HL-60/S4 treated with phorbol 12-myristate 13-acetate at 8.2 ng/mL for 4 days and 3 days (cell line): Measurements from ENCODE around the gene USP31.

Experiments used
- in situ Hi-C: fragments of 300-500 bp; cut with MboI; formaldehyde crosslinking; loops from 2 replicates; pipeline ENCODE4 v1.15.0; 2022; ENCODE audit warnings: low sequenced_read_pairs

USP31 gene

GRCh38 chr16:23029733-23030420 lies 119.4 kb downstream of the USP31 start:
- in situ Hi-C loops = no loop called here

DNA sequence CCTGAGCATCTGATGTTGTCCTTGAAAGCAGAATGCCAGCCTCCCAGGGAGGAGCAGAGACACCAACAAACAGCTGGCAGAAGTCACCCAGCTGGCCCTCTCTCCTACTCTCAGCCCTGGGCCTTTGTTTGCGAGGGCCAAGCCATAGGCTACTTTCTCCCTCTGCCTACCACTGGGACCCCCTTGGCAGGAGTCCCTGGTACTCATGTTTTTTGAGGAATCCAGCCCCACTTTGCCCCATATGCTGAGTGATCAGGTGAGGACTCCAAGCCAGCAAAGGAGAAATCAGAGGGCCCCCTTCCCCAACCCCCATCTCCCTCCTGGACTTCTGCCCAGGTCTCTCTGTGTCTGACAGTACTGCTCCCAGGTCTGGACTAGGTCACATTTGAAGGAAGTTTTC lies 121.9 kb downstream of the USP31 start:
- in situ Hi-C loops = no loop called here

- in situ Hi-C loops = no loop called here
Observed at GRCh38 chr16:23026784-23027362, 122.4 kb downstream of the USP31 start.

DNA sequence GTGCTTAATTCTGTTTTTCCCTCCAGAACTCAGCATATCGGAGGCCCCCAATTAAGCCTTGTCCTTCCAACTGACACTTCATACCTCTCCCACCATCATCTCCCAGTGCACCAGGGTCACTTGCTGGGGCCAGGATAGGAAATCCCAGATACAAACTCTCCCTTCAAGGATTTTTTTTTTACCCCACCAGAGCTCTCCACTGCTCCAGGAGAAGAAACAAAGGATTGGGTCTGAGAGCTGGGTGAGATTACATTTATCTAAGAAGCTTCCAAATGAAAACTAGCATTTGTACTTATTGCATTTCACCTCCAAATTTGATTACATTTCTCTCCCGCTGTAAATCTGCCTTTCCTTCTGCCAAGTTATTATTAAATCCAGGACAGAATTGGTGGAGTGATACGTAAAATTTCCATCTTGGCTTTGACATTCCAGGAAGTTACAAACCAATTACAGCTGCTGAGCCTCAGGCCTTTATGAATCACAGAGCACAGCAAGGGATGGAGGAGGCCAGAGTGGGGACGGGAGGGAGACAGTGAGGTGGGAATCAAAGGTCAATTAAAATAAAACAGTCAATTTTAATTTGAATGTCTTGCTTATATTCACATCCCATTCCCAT lies 123.5 kb downstream of the USP31 start:
- in situ Hi-C loops = no loop called here

DNA sequence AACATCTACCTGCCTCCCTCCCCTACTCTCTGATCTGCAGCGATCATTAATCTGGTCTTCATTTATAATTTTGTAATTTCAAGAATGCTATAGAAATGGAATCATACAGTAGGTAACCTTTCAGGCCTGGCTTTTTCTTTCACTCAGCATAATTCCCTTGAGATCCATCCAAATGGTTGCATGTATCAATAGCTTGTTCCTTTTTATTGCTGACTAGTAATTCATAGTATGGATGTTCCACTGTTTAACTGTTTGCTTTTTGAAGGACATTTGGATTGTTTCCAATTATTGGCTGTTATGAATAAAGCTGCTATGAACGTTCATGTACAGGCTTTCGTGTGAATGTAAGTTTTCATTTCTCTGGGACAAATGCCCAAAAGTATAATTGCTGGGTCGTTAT lies 125.2 kb downstream of the USP31 start:
- in situ Hi-C loops = no loop called here

DNA sequence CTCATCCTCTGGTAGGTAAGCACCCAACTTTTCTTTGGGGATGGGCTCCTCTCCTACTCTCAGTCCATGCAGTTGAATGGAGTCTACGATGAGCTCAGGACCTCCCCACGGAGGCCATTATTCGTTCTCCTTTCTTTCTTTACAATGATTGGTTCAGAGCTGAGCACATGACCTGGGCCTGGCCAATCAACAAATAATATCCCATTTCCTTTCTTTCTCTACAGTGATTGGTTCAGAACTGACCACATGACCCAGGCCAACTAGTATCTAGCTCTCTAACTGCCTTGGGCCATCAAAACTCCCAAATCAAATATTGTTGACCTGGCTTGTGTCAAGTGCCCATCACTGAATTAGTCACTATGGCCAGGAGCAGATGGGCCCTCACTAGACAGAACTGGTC lies 129.2 kb downstream of the USP31 start:
- in situ Hi-C loops = no loop called here

DNA sequence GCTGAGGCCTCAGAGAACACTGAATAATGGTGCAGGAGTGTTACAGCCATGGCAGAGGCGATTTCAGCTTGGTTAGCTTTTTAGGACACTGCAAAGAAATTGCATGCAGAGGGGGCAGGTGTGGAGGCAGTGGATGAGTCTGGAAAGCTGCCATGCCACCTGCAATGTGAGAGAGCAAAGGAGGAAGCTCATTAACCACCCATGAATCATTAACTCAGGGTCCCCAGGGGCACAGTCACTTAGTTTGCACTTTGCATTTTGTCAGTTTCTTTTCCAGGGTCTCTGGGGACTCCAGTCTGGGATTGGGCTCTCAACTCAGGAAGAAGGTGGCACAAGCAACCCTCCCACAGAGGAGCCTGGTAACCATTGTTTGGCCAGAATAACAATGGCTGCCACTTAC lies 132.9 kb downstream of the USP31 start:
- in situ Hi-C loops = no loop called here

DNA sequence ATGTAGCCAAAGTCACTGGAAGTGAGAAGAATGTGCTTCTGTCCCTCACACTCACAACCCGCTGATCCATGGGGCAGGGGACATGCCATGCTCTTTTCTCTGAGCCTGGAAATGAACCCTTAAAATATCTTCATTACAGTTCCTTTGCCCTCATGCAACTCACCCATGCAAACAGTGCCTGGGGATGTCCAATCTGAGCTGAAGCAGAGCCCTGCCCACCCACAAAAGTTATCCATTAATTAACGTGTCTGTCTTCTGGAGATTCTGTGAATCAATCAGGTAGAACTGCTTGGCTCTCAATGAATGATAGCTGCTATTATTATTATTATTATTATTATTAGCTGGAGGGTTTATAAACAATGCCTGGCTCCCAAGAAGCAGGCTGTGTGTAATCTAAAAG lies 133.7 kb downstream of the USP31 start:
- in situ Hi-C loops = no loop called here

- in situ Hi-C loops = no loop called here
Observed at GRCh38 chr16:23014592-23014991, 134.7 kb downstream of the USP31 start.
